Measurements from ENCODE around the gene SERPINH1. TPM values are rescaled to one million over a fixed set of nuclear protein-coding genes. Genes with fewer than 3 reads are reported as not detected.

SERPINH1 gene
- total RNA-seq, 1 donor from 2014 or later, result 191 TPM

GRCh38 chr11:75523811-75524664, 38.0 kb upstream of the SERPINH1 start:
- DNase-seq (ENCODE audit: low read depth, low spot score), result no peak
- Mint-ChIP-seq H3K36me3 (ENCODE audit: low read depth) (no peaks in the 10 kb centered on the region), H3K4me1 (peaks cover 36% of the 10 kb centered on the region), H3K9me3 (no peaks in the 10 kb centered on the region), H3K27me3 (ENCODE audit: low read depth) (peaks cover 27% of the 10 kb centered on the region), H3K27ac (ENCODE audit: unreplicated experiment) (no peak overlapping the region), H3K4me3 (peak overlapping the region; percentile 88)
- TF ChIP-seq, protein P1, sequence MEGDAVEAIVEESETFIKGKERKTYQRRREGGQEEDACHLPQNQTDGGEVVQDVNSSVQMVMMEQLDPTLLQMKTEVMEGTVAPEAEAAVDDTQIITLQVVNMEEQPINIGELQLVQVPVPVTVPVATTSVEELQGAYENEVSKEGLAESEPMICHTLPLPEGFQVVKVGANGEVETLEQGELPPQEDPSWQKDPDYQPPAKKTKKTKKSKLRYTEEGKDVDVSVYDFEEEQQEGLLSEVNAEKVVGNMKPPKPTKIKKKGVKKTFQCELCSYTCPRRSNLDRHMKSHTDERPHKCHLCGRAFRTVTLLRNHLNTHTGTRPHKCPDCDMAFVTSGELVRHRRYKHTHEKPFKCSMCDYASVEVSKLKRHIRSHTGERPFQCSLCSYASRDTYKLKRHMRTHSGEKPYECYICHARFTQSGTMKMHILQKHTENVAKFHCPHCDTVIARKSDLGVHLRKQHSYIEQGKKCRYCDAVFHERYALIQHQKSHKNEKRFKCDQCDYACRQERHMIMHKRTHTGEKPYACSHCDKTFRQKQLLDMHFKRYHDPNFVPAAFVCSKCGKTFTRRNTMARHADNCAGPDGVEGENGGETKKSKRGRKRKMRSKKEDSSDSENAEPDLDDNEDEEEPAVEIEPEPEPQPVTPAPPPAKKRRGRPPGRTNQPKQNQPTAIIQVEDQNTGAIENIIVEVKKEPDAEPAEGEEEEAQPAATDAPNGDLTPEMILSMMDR (conservative IDR thresholded peaks at IDR 0.05), result no peak

GRCh38 chr11:75524665-75525432, 37.2 kb upstream of the SERPINH1 start:
- TF ChIP-seq, protein P1 (conservative IDR thresholded peaks at IDR 0.05), result no peak
- Mint-ChIP-seq H3K4me1 (peaks cover 44% of the 10 kb centered on the region), H3K36me3 (ENCODE audit: low read depth) (no peaks in the 10 kb centered on the region), H3K27ac (ENCODE audit: unreplicated experiment) (no peak overlapping the region), H3K9me3 (no peaks in the 10 kb centered on the region), H3K4me3 (peak overlapping the region; percentile 88), H3K27me3 (ENCODE audit: low read depth) (peaks cover 27% of the 10 kb centered on the region)
- DNase-seq (ENCODE audit: low read depth, low spot score), result no peak

DNA sequence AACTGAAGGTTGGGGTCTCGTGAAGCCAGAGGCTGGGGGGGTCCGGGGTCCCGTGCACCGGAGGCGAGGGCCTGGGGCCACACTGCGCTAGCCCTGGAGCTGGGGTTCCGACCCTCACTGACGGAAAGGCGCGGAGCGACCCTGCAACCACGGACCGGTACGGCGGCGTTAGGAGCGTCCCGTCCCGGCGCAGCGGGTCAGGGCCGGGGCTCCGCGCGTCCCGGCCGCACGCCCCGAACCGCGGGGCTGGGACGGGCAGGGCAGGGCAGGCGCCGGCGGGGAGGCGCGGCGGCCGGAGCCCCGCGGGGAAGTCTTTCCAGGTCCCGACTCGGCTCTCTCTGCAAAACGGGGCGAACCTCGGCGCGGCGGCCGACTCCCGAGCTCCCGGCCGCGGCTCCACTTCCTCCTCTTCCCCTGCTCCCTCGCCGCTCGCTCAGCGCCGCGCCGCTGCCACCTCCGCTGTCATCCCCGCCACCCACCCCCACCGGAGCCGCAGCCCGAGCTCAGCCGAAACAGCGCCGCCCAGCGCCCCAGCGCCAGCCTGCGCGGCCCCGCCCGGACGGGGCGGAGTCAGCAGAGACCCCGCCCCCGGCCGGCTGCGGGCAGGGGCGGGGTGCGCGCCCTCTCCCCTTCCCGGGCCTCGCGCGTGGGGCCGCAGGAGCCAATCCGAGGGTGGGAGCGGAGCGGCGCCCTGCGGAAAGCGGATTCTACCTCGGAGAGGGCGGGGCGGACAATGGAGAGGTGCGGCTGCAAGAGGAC, 36.4 kb upstream of the SERPINH1 start, which contains the start of gene GDPD5:
Gene GDPD5, minus strand, starts transcription at position 509 of the 759 bp plus-strand sequence. CDS start 48,206 bp downstream, outside the sequence.
- peak; percentile 77 for DNase-seq (ENCODE audit: low read depth, low spot score)
- no peaks in the 10 kb centered on the region for H3K36me3 Mint-ChIP-seq (ENCODE audit: low read depth)
- H3K4me1 Mint-ChIP-seq, result peaks cover 48% of the 10 kb centered on the region
- H3K27me3 Mint-ChIP-seq (ENCODE audit: low read depth), result peaks cover 27% of the 10 kb centered on the region
- TF ChIP-seq, protein P1 (conservative IDR thresholded peaks at IDR 0.05), result peak; percentile 60
- peak within 1 kb of the TSS; percentile 90 for H3K4me3 Mint-ChIP-seq
- H3K9me3 Mint-ChIP-seq, result no peaks in the 10 kb centered on the region
- no peak within 1 kb of the TSS for H3K27ac Mint-ChIP-seq (ENCODE audit: unreplicated experiment)

DNA sequence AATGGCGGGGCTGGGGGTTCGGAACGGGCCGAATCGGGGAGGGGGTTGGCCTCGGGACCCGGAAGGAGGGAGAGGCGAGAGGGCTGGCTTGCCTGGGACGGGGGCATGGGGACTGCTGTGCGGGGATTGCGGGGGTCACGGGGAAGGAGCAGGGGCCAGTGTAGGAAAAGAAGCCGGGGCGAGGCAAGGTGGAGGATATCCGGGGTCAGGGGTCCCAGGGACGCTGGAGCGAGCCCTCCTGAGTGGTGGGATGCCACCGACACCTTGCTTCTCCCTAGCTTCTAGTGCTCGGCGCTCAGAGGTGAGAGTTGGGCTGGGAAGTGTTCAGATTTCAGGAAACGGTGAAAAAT, 35.9 kb upstream of the SERPINH1 start:
- no peak for DNase-seq (ENCODE audit: low read depth, low spot score)
- TF ChIP-seq, protein P1 (conservative IDR thresholded peaks at IDR 0.05), result no peak
- Mint-ChIP-seq H3K4me1 (peaks cover 52% of the 10 kb centered on the region), H3K9me3 (no peaks in the 10 kb centered on the region), H3K27ac (ENCODE audit: unreplicated experiment) (no peak overlapping the region), H3K27me3 (ENCODE audit: low read depth) (peaks cover 27% of the 10 kb centered on the region), H3K4me3 (peak overlapping the region; percentile 90), H3K36me3 (ENCODE audit: low read depth) (no peaks in the 10 kb centered on the region)

GRCh38 chr11:75527130-75527529, 34.9 kb upstream of the SERPINH1 start:
- peaks cover 54% of the 10 kb centered on the region for H3K4me1 Mint-ChIP-seq
- H3K27ac Mint-ChIP-seq (ENCODE audit: unreplicated experiment), result no peak overlapping the region
- DNase-seq (ENCODE audit: low read depth, low spot score), result no peak
- TF ChIP-seq, protein P1 (conservative IDR thresholded peaks at IDR 0.05), result no peak
- no peaks in the 10 kb centered on the region for H3K9me3 Mint-ChIP-seq
- no peaks in the 10 kb centered on the region for H3K36me3 Mint-ChIP-seq (ENCODE audit: low read depth)
- H3K27me3 Mint-ChIP-seq (ENCODE audit: low read depth), result peaks cover 27% of the 10 kb centered on the region
- H3K4me3 Mint-ChIP-seq, result peak overlapping the region; percentile 90

Measured in neural crest cell (in vitro differentiated cells).